ENCODE data around the gene RAB3GAP2.
A peak's percentile ranks its signal among the peaks of the same experiment; 100 is the strongest.
"Not testable (repeated sequence)": the region's sequence is repeated elsewhere in the genome, so short reads cannot be mapped to it uniquely, and the experiment has no call there.

The RAB3GAP2 gene

DNA sequence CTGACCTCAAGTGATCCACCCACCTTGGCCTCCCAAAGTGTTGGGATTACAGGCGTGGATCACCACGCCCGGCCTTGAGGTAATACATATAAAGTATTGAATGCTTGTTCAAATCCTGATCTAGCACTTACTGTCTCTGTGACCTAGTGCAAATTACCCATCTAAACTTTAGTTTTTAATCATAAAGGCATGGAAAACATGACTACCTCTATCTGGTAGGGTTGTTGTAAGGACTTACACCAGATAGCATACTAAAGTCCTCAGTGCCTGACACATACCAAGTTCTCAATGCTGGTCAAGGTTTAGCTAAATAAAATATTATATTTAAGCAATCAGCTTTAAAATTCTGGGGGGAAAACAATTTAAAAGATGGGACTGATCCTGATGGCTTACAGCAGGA, 38.3 kb downstream of the RAB3GAP2 start:
- no peak for DNase-seq

DNA sequence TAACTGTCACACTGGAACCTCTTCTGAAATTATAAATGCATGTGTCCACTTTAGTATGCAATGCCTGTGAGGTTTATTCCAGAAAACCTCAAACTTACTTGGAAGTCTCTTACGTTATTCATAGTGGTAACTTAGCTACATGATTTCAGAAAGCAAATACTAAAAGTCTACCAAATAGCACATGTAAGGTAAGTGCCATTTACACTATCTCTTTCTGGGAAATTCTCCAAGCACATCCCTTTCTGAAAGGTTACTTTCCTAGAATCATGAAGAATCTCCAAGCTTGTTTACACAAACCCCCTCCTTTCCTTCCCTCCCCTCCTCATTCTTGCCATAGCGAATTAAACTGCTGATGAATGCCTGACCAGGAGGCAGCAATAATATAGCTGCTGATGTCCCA, 42.5 kb downstream of the RAB3GAP2 start:
- no peak for DNase-seq

DNA sequence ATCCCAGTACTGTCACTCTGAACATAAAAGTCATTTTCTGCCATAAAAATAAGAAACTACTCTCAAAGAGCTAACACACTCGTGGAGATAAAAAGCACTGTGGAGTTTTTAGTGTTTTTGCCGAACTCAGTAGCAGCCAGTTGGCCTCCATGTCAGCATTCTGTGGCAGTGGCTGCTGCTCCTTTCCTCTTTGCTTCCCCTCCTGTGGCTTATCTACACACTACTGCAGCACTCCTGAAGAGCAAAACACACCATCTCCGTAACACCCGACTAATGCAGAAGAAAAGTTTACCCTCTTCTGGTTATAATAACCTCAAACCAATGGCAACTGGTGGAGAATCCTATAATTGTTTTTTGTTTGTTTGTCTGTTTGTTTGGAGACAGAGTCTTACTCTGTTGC, 44.9 kb downstream of the RAB3GAP2 start:
- DNase-seq, result no peak

DNA sequence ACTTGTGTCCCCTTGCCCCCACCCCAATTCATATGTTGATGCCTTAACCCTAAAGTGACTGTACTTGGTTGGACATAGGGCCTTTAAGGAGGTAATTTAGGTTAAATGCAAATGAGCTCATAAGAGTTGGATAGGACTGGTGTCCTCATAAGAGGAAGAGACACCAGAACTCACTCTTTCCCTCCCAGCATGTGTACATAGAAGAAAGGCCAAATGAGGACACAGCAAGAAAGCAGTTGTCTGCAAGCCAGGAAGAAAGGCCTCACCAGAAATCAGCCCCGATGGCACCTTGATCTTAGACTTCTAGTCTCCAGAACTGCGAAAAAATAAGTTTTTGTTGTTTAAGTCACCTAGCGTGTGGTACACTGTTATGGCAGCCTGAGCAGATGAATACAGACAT, 45.5 kb downstream of the RAB3GAP2 start:
- no peak for DNase-seq

DNA sequence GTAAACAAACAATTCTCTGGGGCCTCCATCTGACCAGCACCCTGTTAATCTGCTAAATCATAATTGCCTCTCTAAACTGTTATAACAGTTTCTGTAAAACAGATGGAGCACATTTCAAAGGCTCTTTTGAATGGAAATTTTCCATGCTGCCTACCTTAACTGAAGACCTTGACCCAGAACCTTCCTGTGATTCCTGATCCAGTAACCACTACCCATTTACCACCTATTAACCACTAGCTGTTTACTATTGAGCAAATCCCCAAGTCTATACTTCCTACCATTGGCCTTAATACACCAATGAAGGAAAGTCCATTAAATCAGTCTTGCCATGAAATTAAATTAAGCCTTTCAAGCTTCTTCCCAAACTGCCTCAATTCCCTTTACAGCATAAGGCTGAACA, 46.3 kb downstream of the RAB3GAP2 start:
- DNase-seq, result no peak

DNA sequence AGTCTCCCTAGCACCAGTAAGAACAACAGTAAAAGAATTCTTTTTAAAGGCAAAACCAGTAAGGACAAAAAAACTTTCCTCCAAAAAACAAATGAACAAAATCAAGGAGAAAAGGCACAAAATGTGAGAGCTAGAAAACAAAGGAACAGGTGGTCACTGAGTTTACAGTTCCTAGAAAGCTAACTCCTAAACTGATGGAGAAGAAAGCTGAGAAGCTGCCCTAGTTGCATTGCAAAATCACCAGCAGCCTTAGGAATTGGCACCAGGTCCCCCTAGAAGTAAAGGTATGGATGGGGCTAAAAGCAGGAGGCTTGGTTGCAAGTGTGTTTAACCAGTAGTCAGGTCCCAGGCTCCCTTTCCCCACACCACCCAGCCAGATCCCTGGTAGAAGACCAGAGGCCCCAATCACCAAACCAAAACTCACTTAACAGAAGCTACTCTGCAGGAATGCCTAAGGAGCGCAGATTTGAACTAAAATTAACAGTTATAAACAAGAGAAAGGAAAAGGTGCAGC, 47.6 kb downstream of the RAB3GAP2 start:
- no peak for DNase-seq

DNA sequence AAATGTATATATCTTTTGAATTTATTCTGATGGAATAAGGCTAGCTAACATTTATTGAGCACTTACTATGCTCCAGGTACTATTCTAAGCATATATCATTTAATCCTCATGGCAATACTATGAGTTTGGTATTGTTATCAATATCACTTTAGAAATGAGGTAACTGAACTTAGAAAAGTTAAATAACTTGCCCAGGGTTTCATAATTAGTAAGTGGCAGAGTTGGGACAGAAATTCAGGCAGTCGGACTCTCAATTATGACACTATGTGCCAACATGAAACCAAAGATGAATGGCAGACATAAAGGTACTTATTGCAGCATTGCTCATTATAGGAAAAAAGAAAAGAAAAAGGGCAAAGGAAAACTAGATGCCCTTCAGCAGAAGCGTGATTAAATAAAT, 48.2 kb downstream of the RAB3GAP2 start:
- no peak for DNase-seq

DNA sequence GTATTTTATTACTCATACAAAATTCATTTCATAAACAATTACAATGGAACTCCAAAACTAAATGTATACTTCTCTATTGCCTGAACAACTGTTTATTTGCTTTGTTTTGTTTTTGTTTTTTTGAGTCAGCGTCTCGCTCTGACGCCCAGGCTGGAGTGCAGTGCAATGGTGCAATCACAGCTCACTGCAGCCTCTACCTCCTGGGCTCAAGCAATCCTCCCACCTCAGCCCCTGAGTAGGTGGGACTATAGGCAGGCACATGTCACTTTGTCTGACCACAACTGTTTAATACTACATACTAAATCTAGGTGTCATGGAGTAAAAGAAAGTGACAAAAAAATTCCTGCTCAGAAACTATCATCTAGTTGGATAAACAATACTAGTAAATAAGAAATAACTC, 49.3 kb downstream of the RAB3GAP2 start:
- DNase-seq, result no peak

DNA sequence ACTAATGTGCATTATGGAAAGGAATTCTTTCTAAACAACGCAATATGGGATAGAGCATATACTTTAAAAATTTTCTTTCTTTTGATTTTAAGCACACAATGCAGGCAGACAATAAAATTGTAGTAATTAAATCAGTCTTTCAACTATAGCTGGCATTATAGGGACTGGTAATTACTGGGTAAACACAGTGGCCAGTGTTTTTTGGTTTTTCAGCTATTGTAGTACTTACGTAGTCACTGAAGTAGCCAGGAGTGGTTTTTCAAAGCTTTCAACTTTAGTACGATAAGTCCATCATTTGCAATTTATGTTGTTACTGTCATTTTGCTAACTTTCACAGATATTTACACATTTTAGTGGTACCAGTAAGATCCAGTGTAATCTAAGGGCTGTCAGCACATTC, 50.6 kb downstream of the RAB3GAP2 start:
- peak; percentile 49 for DNase-seq

DNA sequence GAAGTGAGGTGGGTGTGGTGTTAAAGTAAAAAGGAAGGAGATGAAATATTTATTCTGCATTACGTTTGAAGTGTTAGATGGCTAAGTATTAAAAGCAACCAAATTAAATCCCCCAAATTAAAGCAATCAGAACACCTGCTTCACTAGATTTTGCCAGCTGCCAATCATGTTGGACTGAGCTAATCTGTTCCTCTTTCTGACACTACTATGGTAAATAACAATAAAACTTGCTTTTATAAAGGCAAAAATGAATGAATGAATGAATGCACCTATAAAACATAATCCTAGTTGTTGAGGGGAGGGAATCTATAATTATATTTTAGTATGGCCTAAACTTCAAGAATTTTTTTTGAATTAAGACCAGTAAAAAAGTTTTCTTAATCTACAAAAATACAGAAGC, 51.0 kb downstream of the RAB3GAP2 start:
- DNase-seq, result no peak

DNA sequence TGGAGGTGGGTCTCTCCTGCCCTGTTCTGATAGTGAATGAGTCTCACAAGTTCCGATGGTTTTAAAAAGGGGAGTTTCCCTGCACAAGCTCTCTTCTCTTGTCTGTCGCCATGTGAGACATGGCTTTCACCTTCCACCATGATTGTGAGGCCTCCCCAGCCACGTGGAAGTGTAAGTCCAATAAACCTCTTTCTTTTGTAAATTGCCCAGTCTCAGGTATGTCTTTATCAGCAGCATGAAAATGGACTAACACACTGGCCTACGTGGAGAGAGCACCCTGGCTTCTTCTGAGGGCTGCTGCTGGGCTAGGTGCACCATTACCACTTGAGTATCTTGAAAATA, 51.6 kb downstream of the RAB3GAP2 start:
- not testable (repeated sequence) for DNase-seq

DNA sequence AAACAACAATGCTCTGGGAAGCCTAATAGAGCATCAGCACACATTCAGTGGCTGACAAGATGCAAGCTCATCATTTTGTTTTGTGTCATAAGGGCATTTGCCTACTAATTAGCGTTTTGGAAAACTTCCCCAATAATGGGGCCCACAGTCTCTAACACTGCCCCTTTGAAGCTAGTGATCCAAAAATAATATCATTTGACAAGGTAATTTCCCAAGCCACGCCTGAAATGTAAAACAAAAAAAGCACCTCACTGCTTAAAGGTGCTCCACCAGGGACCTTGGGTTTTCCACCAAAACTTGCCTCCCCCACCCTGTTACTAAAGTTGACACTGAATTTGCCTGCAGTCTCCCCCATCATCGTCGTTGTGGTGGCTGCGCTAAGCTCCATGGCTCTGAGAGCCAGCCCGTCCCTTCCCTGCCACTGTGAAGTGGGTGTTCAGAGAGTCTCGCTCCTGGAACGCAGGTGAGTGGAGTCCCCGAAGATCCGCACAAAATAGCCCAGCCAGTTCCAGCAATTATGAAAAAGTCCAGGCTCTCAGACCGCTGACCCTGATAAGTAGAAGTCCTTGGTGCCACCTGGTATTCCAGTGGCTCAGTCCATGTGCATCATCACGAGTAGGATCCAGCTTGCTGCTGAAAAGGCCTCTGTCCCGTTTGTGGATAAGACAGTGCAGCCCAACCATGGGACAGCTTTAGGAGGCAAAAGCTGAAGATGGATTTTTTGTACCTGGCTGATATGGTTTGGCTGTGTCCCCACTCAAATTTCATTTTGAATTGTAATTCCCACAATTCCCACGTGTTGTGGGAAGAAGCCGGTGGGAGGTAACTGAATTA, 52.2 kb downstream of the RAB3GAP2 start:
- no peak for DNase-seq

DNA sequence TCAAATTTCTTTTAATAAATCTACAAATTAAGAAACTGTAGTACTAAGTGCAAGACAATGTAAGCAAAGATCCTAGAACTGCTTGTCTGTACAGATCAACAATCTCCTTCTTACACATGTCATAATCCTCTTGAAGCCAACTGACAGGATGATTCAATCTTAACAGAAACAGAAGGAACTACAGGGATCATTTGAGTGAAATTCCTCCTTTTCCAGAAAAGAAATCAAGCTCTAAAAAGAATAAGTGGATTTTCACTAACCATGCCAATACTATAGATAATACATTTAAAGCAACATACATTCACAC, 53.2 kb downstream of the RAB3GAP2 start:
- DNase-seq, result no peak

DNA sequence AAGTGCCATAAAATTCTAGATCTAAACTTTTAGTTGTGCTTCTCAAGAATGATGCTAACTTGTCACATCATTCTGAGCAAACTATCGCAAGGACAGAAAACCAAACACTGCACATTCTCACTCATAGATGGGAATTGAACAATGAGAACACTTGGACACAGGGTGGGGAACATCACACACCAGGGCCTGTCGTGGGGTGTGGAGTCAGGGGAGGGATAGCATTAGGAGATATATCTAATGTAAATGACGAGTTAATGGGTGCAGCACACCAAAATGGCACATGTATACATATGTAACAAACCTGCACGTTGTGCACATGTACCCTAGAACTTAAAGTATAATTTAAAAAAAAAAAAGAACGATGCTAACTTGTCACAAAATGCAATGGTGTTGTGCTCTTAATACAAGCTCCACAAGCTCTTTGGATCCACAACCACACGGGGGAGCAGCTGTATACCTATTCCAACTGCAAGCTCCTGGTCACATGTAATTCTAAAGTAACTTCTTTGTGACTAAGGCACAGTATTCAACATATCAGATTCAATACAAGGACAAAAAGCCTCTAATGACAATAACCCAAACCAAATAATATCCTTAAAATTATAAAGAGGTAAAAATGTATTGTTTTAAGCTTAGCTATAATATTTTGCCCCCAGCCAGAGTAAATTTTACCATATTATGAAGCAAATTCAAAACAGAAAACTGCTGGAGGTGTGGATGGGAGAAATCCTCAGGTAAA, 53.7 kb downstream of the RAB3GAP2 start:
- peak; percentile 43 for DNase-seq

DNA sequence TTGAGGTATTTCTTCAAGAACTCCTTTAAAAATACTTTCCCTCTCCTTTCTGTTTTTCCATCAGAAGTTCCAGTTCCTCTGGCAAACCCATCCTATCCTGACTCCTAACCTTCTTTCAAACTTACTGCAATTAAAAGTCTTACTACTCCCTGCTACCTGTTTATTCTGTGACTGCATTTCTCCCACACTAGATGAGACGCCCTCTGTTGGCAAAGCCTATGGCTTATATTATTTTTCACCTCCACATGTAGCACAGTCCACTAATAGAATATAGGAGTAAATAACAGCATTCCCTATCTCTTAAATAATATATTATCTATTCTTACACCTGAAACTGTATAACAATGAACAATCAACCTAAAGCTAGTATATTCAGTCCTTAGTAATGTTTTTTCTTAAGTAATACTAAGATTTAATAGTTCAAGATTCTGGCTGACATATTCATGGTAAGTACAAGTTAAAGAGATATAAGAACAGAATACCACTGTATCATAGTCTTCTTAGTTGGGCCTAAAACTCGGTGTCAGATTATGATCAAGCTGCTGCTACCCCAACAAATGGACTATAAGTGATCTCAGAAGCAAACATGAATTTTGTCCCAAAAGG, 54.8 kb downstream of the RAB3GAP2 start:
- DNase-seq, result no peak

DNA sequence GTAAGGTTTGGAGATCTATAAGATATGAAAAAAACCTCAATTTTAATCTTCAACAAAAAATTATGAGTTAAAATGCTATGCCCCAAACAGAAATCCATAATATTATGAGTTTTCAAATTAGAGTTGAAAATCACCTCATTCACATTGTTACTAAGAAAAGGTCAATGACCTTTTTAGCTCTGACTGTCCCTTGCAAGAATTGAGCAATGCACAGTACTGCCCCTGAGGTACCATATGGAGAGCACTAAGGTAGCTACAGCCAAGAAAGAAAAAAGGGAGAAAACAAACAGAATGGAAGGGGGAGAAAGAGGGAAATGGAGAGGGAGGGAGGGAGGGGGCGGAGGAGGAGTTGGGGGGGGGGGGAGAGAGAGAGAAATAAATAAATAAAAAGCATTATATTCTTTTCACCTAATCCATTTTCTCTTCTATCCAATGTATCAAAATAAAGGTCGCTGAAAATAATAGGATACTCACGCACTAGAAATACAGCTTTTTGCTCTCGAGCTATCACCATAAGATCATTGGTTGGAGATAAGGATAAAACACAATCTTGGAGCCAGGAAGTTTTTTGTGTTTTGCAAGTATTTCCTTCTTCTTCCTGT, 58.8 kb downstream of the RAB3GAP2 start:
- no peak for DNase-seq

DNA sequence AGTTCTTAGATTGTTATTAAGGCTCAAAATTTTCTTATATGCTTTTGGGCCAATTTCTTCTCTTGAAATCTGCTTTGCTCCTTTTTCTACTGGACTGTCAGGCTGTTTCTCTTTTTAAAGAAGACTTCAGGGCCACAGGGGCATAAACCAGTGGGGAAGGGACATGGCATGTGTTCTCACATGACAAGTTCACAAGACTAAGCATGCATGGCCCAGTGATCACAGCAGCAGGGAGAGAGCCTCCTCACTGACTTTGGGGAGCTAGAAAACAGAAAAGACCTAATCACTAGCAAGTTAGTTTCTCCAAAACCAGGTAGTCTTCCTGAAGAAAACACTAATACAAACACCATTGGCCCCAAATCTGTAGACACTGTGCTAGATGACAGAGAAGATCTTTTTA, 64.8 kb downstream of the RAB3GAP2 start:
- no peak for DNase-seq

DNA sequence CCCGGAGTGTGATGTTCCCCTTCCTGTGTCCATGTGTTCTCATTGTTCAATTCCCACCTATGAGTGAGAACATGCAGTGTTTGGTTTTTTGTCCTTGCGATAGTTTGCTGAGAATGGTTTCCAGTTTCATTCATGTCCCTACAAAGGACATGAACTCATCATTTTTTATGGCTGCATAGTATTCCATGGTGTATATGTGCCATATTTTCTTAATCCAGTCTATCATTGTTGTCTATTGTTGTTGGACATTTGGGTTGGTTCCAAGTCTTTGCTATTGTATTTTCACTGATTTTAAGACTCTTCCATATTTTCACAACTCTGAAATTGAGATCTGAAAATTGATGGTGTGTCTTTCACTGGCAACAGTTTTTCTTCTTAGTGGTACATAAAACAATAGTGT, 67.5 kb downstream of the RAB3GAP2 start:
- not testable (repeated sequence) for DNase-seq

DNA sequence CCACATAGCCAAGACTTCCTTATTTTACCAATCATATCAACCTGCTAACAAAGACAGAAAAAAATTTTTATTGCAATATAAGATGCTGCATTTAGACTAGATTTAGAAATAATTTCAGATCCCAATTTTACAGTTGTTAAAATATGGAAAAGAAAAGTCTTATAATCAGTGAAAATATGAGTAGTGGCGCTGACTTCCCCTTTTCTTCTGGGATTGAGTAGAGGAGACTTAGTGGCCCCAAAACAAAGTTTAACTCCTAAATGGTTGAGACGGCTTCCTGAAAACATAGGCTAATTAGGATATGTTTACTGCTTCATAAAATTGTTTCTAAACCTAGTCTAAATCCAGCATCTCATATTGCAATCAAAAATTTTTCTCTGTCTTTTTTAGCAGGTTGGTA, 68.4 kb downstream of the RAB3GAP2 start:
- no peak for DNase-seq

DNA sequence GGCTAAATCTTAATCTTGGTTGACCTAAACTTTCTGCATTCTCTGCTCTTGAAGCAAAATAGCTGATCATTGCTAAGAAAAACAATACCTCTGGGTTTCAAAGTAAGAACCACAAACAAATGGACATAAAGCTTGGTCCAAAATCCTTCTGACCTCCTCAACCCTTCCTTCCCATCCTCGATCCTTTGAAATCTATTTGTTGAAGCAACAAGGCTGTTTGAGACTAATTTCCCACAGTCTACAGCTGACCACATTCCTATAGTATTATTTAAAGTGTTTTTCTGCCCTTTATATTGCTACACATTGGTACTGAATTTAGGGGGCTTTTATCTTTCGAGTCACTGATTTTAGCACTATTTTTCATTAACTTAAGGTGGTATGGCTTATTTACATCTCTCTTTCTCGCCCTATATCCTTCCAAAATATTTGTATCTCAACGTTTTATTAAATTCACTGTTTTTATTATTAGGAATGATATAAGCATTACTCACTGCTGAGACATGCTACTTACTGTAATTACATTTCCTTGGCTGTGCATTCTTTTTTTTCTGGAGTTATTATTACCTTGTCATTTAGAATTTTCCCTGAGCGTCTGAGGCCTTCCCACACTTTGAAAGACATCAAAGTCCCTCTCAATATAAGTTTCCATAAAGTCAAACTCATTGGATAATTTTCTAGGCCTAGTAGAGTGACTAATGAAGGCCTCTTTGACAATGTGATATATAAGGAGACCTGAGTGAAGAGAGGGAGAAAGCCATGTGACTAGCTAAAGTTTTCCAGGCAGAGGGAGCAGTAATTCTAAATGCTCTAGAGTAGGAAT, 73.9 kb downstream of the RAB3GAP2 start:
- DNase-seq, result no peak

DNA sequence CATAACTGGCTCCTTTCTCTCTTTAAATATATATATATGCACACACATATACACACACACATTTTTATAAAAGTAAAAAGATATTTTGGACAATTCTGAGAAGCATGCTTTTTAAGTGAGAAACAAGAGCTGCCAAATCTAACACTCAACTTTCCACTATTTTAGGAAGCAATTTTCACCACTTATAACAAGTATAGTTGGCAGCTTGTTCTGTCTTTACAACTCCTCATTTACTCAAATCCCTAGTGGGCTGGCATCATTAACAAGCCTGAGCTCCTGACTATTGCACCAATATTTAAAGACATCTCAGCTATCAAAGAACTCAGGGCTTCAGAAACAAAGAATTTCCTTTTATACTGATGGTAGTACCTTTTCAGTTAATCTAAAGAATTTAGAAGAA, 76.6 kb downstream of the RAB3GAP2 start:
- no peak for DNase-seq

DNA sequence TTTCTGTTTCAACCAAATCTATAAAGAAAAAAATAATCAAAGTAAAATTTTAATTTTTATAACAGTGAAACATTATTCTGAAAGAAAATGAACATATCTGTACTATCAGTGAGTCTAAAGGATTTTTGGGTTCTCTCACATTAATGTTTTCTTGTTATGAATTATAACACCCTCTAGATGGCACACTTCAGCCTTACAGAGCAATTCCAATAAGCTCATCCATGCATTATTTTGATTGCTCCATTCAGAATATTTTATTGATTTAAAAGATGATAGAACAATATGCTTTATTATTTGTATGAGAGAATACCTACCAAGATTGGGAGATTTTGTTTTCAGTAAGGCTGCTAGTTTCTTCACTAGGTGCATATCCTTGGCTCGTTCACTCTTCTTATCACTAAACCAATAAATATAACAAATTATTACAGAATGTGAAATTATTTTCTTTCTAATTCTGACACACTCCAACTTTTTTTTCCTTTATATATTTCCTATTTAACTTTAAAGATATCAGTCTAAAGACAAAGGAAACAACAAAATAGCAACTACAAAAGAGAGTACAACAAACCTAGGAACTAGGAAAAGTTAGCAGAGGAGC, 82.4 kb downstream of the RAB3GAP2 start:
- peak; percentile 9 for DNase-seq
